CD4-positive, alpha-beta memory T cell (primary cell): ENCODE measurements around the gene CHCHD6. TPM values are rescaled to one million over a fixed set of nuclear protein-coding genes. Genes with fewer than 3 reads are reported as not detected.

ENCODE experiments used
- CTCF ChIA-PET: fragments of 350-600 bp; sonication (Branson Sonifier 250); formaldehyde crosslinking; loops from one replicate; lab custom pipeline; 2021; ENCODE audit warnings: inconsistent platforms; ENCODE audit not compliant: partially characterized antibody; lab: Charles Lee
- POLR2A ChIA-PET: fragments of 350-600 bp; sonication (Branson Sonifier 250); formaldehyde crosslinking; loops from one replicate; lab custom pipeline; 2021; ENCODE audit not compliant: partially characterized antibody; lab: Charles Lee
- DNase-seq, 5 donors: peaks; one replicate each; pipeline versions ENCODE4 v3.0.0 to v3.0.0-alpha.2; 2020 to 2022; ENCODE audit warnings: mixed read lengths in 1 of 5
- H3K27ac ChIP-seq: one replicate; pipeline ENCODE4 v1.7.0; 2013; ENCODE audit warnings: low read depth, low read length
- H3K27me3 ChIP-seq: 2 replicates; pipeline ENCODE4 v1.7.0; 2013; ENCODE audit warnings: mild to moderate bottlenecking, low read length, moderate library complexity; ENCODE audit not compliant: insufficient read depth
- H3K36me3 ChIP-seq: 2 replicates; pipeline ENCODE4 v1.7.0; 2013; ENCODE audit warnings: mild to moderate bottlenecking, low read length, moderate library complexity; ENCODE audit not compliant: insufficient read depth
- H3K4me1 ChIP-seq: 2 replicates; pipeline ENCODE4 v1.7.0; 2013; ENCODE audit warnings: mild to moderate bottlenecking, low read length, moderate library complexity; ENCODE audit not compliant: insufficient read depth
- H3K4me3 ChIP-seq, 2 donors: one replicate each; pipeline ENCODE4 v1.7.0; 2013; ENCODE audit warnings: low read length in 2 of 2, mild to moderate bottlenecking in 1 of 2
- H3K9me3 ChIP-seq, 2 donors: one replicate each; pipeline ENCODE4 v1.7.0; 2013; ENCODE audit warnings: low read length in 2 of 2, control low read depth in 1 of 2; ENCODE audit not compliant: control insufficient read depth in 1 of 2
- H3K27ac Mint-ChIP-seq, 7 donors: one replicate each; pipeline ENCODE4 v1.8.0; 2020 to 2021; ENCODE audit warnings: mixed read lengths in 7 of 7, mild to moderate bottlenecking in 6 of 7, inconsistent platforms in 3 of 7, moderate library complexity in 3 of 7
- H3K27me3 Mint-ChIP-seq, 2 donors: one replicate each; pipeline ENCODE4 v1.8.0; 2020 to 2021; ENCODE audit warnings: mixed read lengths in 2 of 2
- H3K36me3 Mint-ChIP-seq, 2 donors: one replicate each; pipeline ENCODE4 v1.8.0; 2020 to 2021; ENCODE audit warnings: mixed read lengths in 2 of 2, inconsistent platforms in 1 of 2, mild to moderate bottlenecking in 1 of 2
- H3K4me1 Mint-ChIP-seq, 4 donors: one replicate each; pipeline ENCODE4 v1.8.0; 2020 to 2021; ENCODE audit warnings: mixed read lengths in 4 of 4, mild to moderate bottlenecking in 1 of 4
- H3K4me3 Mint-ChIP-seq, 8 donors: one replicate each; pipeline ENCODE4 v1.8.0; 2020 to 2021; ENCODE audit warnings: mixed read lengths in 8 of 8, mild to moderate bottlenecking in 7 of 8, moderate library complexity in 6 of 8, inconsistent platforms in 3 of 8
- H3K9me3 Mint-ChIP-seq, 8 donors: one replicate each; pipeline ENCODE4 v1.8.0; 2020 to 2021; ENCODE audit warnings: mixed read lengths in 8 of 8, mild to moderate bottlenecking in 5 of 8, inconsistent platforms in 3 of 8, moderate library complexity in 1 of 8
- intact Hi-C: fragments of 100-400 bp; cut with micrococcal nuclease; formaldehyde crosslinking; loops from one replicate; pipeline ENCODE4 v1.15.1; 2023
- polyA plus RNA-seq, 2 donors: library from polyadenylated mRNA; unstranded; fragments of 300-500 nt; fragmentation: Illumina TruSeq; gene quantifications; one replicate each; pipeline ENCODE4 v1.2.3, GENCODE V29; 2021
- total RNA-seq, 2 experiments: library from RNA; stranded (reverse); gene quantifications; one replicate each; pipeline ENCODE4 v1.2.3, GENCODE V29; 2021

The CHCHD6 gene
- total and polyA plus RNA-seq, 4 experiments from 2014 or later: 7.3 to 12.3 (median 10.2) TPM

GRCh38 chr3:126665959-126666657, 37.9 kb upstream of the CHCHD6 start:
- Histone ChIP-seq H3K4me1 (no peaks in the 10 kb centered on the region), H3K4me3 (no peak overlapping the region), H3K36me3 (no peaks in the 10 kb centered on the region), H3K9me3 (no peaks in the 10 kb centered on the region), H3K27ac (no peak overlapping the region), H3K27me3 (no peaks in the 10 kb centered on the region)
- ChIA-PET POLR2A (no interaction called here), CTCF (interaction anchor here (3.5 kb wide), 1 partner anchor 13 kb away, joined by 15 read pairs; no protein-coding TSS in a partner anchor)
- H3K4me3 Mint-ChIP-seq: no peak overlapping the region
- H3K9me3 Mint-ChIP-seq: peaks cover 0 to 8% (median 5%) of the 10 kb centered on the region in 8 donors
- H3K27me3 Mint-ChIP-seq: peaks cover 4 to 13% of the 10 kb centered on the region in 2 donors
- no peaks in the 10 kb centered on the region for H3K36me3 Mint-ChIP-seq
- H3K27ac Mint-ChIP-seq: peak overlapping the region in 1 of 7 donors; percentile 79
- H3K4me1 Mint-ChIP-seq: no peaks in the 10 kb centered on the region
- intact Hi-C loops: no loop called here
- DNase-seq: no peak

- intact Hi-C loops: no loop called here
- H3K4me3 ChIP-seq: no peak overlapping the region
These were observed 37.1 kb upstream of the CHCHD6 start for GRCh38 chr3:126666658-126667528.

GRCh38 chr3:126667631-126668449, 36.2 kb upstream of the CHCHD6 start:
- intact Hi-C loops: no loop called here
- H3K36me3 Mint-ChIP-seq: no peaks in the 10 kb centered on the region
- Histone ChIP-seq H3K27ac (no peak overlapping the region), H3K9me3 (no peaks in the 10 kb centered on the region), H3K4me3 (no peak overlapping the region), H3K36me3 (no peaks in the 10 kb centered on the region), H3K27me3 (no peaks in the 10 kb centered on the region), H3K4me1 (no peaks in the 10 kb centered on the region)
- CTCF ChIA-PET: interaction anchor here (3.5 kb wide), 1 partner anchor 12 kb away, joined by 15 read pairs; no protein-coding TSS in a partner anchor
- no peak overlapping the region for H3K4me3 Mint-ChIP-seq
- H3K27me3 Mint-ChIP-seq: peaks cover 2 to 10% of the 10 kb centered on the region in 2 donors
- peaks cover 0 to 12% (median 9%) of the 10 kb centered on the region in 8 donors for H3K9me3 Mint-ChIP-seq
- H3K4me1 Mint-ChIP-seq: peaks cover 0 to 2% (median 0%) of the 10 kb centered on the region in 4 donors
- no peak overlapping the region for H3K27ac Mint-ChIP-seq
- no peak for DNase-seq
- POLR2A ChIA-PET: no interaction called here

More at GRCh38 chr3:126666658-126667528, 37.1 kb upstream of the CHCHD6 start:
- peak overlapping the region in 1 of 7 donors; percentile 79 for H3K27ac Mint-ChIP-seq
- Histone ChIP-seq H3K27ac (no peak overlapping the region), H3K4me1 (no peaks in the 10 kb centered on the region), H3K36me3 (no peaks in the 10 kb centered on the region), H3K9me3 (no peaks in the 10 kb centered on the region), H3K27me3 (no peaks in the 10 kb centered on the region)
- CTCF ChIA-PET: interaction anchor here (3.5 kb wide), 1 partner anchor 13 kb away, joined by 15 read pairs; no protein-coding TSS in a partner anchor
- POLR2A ChIA-PET: no interaction called here
- peaks cover 0 to 12% (median 9%) of the 10 kb centered on the region in 8 donors for H3K9me3 Mint-ChIP-seq
- H3K27me3 Mint-ChIP-seq: peaks cover 2 to 10% of the 10 kb centered on the region in 2 donors
- DNase-seq: no peak
- H3K36me3 Mint-ChIP-seq: no peaks in the 10 kb centered on the region
- no peak overlapping the region for H3K4me3 Mint-ChIP-seq
- peaks cover 0 to 2% (median 0%) of the 10 kb centered on the region in 4 donors for H3K4me1 Mint-ChIP-seq

DNA sequence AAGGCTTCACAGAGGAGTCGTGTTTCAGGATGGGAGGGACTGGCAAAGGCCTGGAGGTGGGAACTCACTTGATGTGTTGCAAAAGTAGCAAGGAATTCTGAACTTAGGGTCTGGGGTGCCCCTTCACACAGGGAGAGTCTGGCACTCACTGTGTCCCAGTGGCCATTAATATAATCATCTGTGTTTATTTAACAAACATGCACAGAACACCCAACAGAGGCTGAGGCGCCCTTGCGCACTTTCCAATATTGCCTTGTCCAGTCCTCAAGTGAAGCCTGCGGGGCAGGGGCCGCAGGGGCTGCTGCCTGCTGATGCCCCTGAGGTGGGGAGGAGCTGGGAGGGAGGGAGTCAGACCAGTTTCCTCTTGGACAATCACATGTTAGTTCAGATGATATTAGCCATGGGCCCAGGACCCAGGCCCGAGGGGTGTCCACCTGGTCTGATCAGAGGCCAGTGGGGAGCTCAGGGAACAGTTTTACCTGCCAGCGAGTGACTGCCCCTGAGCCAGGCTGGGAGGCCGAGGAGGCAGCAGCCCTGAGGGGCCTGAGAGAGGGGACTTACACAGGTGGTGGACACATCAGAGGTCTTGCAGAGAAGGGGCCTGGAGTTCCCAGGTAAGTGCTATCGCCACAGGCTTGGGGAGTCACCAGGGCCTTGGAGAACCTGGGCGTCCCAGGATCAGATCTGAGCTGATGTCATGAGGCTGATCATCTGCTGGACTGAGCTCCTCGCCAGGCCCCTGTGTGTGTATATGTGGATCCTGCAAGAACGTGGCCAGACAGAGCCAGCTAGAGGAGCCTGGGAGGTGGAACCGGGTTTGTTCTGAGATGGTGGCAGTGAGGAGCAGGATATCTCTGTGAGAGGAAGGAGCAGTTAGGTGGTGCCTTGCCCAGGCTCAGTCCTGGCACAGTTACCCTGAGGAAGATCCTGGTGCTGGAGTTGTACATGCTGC, 35.3 kb upstream of the CHCHD6 start:
- no peak overlapping the region for H3K4me3 Mint-ChIP-seq
- H3K27me3 ChIP-seq: no peaks in the 10 kb centered on the region
- no peak overlapping the region for H3K27ac Mint-ChIP-seq
- no peaks in the 10 kb centered on the region for H3K36me3 ChIP-seq
- intact Hi-C loops: no loop called here
- ChIA-PET POLR2A (no interaction called here), CTCF (interaction anchor here (3.5 kb wide), 1 partner anchor 11 kb away, joined by 15 read pairs; no protein-coding TSS in a partner anchor)
- H3K9me3 Mint-ChIP-seq: peaks cover 0 to 12% (median 9%) of the 10 kb centered on the region in 8 donors
- no peaks in the 10 kb centered on the region for H3K4me1 ChIP-seq
- H3K36me3 Mint-ChIP-seq: no peaks in the 10 kb centered on the region
- H3K4me1 Mint-ChIP-seq: peaks cover 0 to 2% (median 0%) of the 10 kb centered on the region in 4 donors
- H3K9me3 ChIP-seq: no peaks in the 10 kb centered on the region
- H3K27me3 Mint-ChIP-seq: peaks cover 2 to 10% of the 10 kb centered on the region in 2 donors
- DNase-seq: no peak
- H3K27ac ChIP-seq: no peak overlapping the region
- H3K4me3 ChIP-seq: no peak overlapping the region

DNA sequence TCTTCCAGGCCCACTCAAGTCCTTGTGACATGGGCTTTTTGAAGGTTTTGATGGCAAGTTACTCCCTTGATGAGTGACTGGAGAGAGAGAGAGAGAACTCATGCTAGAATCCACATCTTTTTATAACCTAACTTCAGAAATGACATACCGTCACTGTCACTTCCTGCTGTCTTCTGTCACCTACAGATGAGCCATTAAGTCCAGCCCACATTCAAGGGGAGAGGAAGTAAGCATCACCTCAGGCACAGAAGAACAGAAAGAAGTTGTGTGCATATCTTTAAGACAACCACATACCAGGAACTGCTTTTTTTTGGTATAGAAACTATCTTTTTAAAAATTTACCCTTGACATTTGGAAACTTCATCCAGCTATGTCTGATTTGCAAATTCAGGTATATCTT, 32.5 kb upstream of the CHCHD6 start:
- peak in 2 of 5 donors; percentile 11 to 18 for DNase-seq
- CTCF ChIA-PET: interaction anchor here (1.7 kb wide), 1 partner anchor 10 kb away, joined by 6 read pairs; no protein-coding TSS in a partner anchor
- Histone ChIP-seq H3K4me1 (no peaks in the 10 kb centered on the region), H3K4me3 (no peak overlapping the region), H3K27me3 (no peaks in the 10 kb centered on the region), H3K27ac (no peak overlapping the region), H3K36me3 (no peaks in the 10 kb centered on the region), H3K9me3 (no peaks in the 10 kb centered on the region)
- no peak overlapping the region for H3K4me3 Mint-ChIP-seq
- peaks cover 0 to 2% (median 0%) of the 10 kb centered on the region in 4 donors for H3K4me1 Mint-ChIP-seq
- no peak overlapping the region for H3K27ac Mint-ChIP-seq
- peaks cover 2 to 23% (median 11%) of the 10 kb centered on the region in 8 donors for H3K9me3 Mint-ChIP-seq
- intact Hi-C loops: no loop called here
- POLR2A ChIA-PET: no interaction called here
- H3K36me3 Mint-ChIP-seq: no peaks in the 10 kb centered on the region
- H3K27me3 Mint-ChIP-seq: peaks cover 4 to 11% of the 10 kb centered on the region in 2 donors

- ChIA-PET POLR2A (no interaction called here), CTCF (no interaction called here)
- Mint-ChIP-seq H3K27ac (no peak overlapping the region), H3K9me3 (peaks cover 2 to 23% (median 11%) of the 10 kb centered on the region in 8 donors), H3K36me3 (no peaks in the 10 kb centered on the region), H3K4me1 (peaks cover 0 to 2% (median 0%) of the 10 kb centered on the region in 4 donors), H3K4me3 (no peak overlapping the region), H3K27me3 (peaks cover 4 to 17% of the 10 kb centered on the region in 2 donors)
- Histone ChIP-seq H3K27ac (no peak overlapping the region), H3K4me1 (no peaks in the 10 kb centered on the region), H3K9me3 (no peaks in the 10 kb centered on the region), H3K27me3 (no peaks in the 10 kb centered on the region), H3K36me3 (no peaks in the 10 kb centered on the region), H3K4me3 (no peak overlapping the region)
- DNase-seq: no peak
- intact Hi-C loops: no loop called here
These were observed 31.7 kb upstream of the CHCHD6 start for GRCh38 chr3:126672340-126672739.
